SH-SY5Y (cell line): Measurements from ENCODE around the gene COL24A1.

Experiments used
- GATA2 ChIP-seq: IDR thresholded peaks from 2 replicates; pipeline ENCODE4 v1.6.1; 2011; ENCODE audit warnings: mild to moderate bottlenecking, low read depth, low read length
- GATA3 ChIP-seq: IDR thresholded peaks from 2 replicates; pipeline ENCODE4 v1.6.1; 2011; ENCODE audit warnings: low read depth, mild to moderate bottlenecking, low read length, moderate library complexity

COL24A1 gene

DNA sequence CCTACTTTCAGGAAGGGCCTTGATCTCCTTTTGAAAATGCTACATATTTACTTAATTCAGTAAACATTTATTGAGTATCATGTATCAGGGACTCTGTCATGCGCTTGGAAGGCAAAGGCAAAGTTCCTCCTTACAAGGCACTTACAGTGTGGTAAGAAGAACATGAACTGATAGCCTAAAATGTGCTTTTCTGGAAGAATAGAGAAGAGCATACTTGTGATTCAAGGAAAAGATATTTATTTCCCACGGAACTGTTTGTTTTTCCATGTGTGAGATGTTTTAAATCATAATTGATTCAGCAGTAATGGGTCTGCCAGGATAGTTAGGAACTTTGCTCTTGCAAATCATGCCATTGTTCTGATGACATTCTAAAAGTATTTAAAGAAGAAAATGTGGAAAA, 338.2 kb downstream of the COL24A1 start:
- TF ChIP-seq GATA3 = no peak
- no peak for TF ChIP-seq GATA2

DNA sequence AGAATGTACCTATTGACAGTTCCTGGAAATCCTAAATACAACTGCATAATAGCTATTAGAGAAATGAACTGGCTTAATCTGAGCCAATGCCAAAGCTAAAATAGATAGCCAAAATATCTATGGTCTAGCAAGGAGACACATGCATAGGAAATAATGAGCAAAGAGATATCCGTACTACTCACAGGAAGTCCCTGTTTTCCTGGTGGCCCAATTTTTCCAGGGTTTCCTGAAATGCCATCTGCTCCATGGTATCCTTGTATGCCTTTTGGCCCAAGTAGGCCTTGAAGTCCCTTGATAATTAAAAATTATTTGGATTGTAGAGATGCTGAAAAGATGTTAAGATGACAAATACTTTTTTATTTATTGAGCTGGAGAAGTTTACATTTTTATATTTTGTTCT, 340.0 kb downstream of the COL24A1 start:
- no peak for TF ChIP-seq GATA3
- no peak for TF ChIP-seq GATA2

DNA sequence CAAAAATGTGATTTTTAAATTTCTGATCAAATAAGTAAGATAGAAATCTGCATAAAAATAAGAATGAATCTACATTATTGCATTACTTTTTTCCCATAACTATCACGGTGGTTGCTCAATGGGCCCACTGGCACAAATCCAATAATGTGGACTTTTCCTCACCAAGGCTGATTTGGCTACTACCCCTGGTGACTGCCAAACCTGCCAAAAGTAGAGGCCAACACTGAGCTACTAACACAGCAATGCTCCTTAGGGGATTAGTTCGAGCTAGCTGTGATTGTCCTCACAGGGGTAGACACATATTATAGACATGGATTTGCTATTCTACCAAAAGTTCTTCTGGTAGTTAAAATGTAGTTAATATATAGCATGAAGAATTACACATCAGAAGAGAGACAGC, 340.7 kb downstream of the COL24A1 start:
- TF ChIP-seq GATA2 (no peak), GATA3 (no peak)

DNA sequence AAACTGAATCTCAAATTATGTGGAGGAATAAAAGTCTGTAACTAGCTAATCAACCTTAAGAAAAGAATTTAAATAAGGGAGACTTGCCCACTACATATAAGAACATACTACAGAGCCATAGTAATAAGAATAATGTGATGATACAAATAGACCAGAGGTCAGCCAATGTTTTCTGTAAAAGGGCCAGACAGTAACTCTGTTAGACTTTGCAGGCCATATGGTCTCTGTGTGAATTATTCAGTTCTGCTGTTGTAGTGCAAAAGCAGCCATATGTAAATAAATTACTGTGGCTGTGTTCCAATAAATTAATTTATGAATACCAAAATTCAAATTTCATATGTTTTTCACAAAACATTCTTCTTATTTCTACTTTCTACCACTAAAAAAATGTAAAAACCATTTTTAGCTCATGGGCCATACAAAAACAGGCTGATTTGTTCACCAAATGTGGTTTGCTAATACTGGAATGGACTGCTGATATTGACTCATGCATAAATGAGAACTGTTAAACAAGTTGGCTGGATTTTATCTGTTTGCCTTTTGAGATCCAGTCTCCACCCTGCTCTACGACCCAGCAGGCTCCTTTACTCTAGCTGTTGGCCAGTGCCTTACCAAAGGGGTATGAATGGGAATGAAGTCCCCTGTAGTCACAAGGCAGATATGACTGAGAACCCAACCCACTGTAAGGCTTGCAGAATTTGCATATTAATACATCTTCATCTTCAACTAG, 350.2 kb downstream of the COL24A1 start:
- TF ChIP-seq GATA3 = no peak
- TF ChIP-seq GATA2 = no peak

DNA sequence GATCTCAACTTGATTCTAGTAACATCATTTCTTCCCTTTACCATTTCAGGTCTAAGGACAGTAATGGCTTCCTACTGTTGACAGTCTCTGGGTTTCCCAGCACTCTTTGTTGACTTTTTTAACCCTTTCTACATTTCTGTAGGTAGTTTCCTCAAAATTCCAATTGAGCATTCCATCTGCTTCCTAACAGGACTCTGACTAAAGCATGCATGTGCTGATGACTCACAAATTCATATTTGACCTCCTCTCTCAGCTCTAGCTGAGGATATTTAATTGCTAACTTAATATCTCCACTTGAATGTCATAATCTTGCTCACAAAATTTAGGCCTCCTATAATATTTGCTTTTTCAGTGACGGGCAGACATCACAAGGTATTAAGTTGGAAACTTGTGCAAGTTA, 355.1 kb downstream of the COL24A1 start:
- TF ChIP-seq GATA3 = no peak
- TF ChIP-seq GATA2 = no peak

DNA sequence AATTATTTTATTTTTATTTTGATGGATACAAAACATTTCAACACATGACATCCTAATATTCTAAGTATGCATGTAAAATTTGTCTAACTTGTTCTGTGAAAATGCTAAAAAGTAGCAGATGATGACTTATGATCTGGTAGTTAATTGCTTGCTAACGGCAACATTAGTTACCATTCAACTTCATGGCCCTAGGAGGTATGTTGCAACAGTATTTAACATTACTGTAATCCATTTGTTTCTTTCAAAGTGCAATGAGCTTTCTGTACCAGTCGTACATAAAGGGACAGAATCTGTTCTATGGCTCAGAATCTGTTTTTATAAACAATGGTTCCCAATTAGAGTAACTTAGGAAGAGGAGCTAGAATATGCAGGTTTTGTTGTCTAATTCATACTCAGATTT, 356.8 kb downstream of the COL24A1 start:
- no peak for TF ChIP-seq GATA3

DNA sequence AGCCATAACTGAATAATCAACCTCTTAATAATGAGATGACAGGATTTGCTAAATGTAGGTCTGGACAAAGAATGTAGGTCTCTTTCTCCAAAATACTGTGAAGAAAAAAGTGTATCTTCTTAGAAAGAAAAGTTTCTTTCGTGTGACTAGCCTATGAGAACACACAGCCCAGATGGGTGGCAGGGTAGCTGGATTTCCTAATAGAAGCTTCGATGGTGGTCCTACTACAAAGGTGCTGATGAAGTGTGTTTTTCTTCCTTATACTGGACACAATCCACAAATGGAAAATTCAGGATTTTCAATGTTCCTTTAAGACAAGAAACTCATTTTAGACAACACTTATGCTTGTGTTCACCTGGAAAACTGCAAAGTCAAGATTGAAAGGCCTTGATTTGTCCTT, 358.2 kb downstream of the COL24A1 start:
- TF ChIP-seq GATA2 = no peak
- no peak for TF ChIP-seq GATA3

DNA sequence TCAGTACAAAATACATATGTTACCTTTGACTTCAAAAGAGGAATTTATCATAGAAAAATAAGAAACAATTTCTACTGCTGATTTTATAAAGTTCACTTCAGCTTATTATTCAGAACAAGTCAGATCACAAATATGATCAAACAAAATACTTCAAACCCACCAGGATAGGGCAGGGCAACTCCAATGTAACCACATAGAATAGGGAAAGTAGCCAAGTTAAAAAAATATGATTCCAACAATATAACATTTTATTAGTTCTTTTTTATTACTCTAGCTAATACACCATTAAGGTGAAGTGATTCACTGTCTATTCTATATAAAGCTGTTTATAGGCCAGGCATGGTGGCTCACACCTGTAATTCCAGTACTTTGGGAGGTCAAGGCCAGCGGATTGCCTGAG, 393.8 kb downstream of the COL24A1 start:
- TF ChIP-seq GATA2 (no peak), GATA3 (no peak)

DNA sequence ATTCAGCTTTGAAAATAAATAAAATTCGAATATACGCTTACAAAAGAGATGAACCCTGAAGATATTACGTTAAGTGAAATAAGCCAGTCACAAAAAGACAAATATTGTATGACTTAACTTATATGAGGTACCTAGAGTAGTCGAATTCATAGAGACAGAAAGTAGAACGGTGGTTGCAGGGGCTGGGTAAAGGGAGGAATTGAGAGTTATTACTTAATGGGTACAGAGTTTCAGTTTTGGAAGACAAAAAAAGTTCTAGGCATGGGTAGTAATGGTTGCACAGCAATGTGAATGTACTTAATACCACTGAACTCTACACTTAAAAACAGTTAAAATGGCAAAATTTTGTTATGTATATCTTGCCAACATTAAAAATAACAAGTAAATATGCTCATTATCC, 399.7 kb downstream of the COL24A1 start:
- no peak for TF ChIP-seq GATA2
- no peak for TF ChIP-seq GATA3

DNA sequence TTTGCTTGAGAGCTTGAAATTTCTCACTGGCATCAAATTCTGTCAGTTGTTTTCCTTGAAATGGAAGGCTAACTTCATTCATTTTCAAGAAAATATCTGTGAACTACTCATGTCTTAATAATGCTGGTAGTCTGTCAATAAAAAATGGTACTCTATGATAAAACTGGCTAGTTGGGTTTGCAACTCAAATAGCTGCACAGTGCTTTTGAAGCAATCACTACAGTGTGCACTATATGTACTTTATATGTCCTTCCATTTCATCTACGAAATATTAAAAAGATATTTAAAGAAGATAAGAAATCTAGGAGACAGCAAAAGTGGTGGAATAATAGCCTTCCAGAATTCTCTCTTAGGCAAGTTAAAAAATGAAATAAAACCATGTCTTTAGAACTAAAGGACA, 408.5 kb downstream of the COL24A1 start:
- no peak for TF ChIP-seq GATA3
- TF ChIP-seq GATA2 = no peak

DNA sequence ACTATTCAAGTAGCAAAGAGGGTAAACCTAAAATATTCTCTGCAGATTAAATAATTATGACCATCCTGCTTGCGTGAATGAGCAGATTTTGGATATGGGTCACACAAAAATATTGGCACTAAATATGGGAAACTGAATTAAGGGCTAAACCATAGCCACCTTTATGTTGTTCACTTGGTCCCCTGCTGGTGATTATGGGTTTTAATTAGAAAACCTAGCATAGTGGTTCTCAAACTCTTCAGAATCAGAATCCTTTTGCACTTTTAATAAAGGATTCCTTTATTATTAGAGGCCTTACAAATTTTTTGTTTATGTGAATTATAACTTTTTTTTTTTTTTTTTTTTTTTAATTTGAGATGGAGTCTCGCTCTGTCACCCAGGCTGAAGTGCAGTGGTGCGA, 409.8 kb downstream of the COL24A1 start:
- TF ChIP-seq GATA2 = no peak
- no peak for TF ChIP-seq GATA3

DNA sequence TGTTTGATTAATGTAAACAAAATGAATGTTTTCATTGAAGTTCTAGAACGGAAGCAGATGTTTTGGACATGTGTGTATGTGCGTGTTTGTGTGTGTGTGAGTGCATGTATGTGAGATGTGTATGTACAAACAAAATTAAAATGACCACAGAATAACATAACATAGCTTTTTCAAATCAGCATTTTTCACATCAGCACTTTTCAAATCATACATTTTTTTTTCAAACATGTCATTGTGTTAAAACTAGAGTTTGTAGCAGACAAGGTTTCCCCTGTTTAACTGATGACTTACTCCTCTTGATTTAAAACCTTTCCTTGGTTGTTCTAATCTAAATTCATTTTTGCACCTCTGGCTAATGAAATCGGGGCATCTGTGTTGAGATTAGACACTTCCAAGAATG, 412.8 kb downstream of the COL24A1 start:
- TF ChIP-seq GATA3 (no peak), GATA2 (no peak)

DNA sequence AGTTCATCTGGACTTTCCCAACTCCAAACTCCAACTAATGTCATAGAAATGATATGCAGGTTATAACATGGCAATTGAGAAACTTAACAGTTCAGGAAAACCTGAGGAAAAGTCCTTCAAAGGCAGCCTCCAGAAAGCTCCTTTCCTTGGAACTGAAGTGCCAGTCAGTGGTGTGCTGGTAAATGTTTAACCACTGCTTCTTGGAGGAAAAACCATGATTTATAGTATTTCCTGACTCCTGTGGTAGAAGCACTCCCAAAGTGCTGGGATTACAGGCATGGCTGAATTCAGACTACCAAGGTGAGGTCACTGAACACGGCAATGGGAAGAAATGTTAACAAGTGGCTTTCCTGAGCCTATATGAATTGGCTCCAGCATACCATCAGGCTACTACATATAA, 421.6 kb downstream of the COL24A1 start:
- TF ChIP-seq GATA3 = no peak
- TF ChIP-seq GATA2 = no peak

DNA sequence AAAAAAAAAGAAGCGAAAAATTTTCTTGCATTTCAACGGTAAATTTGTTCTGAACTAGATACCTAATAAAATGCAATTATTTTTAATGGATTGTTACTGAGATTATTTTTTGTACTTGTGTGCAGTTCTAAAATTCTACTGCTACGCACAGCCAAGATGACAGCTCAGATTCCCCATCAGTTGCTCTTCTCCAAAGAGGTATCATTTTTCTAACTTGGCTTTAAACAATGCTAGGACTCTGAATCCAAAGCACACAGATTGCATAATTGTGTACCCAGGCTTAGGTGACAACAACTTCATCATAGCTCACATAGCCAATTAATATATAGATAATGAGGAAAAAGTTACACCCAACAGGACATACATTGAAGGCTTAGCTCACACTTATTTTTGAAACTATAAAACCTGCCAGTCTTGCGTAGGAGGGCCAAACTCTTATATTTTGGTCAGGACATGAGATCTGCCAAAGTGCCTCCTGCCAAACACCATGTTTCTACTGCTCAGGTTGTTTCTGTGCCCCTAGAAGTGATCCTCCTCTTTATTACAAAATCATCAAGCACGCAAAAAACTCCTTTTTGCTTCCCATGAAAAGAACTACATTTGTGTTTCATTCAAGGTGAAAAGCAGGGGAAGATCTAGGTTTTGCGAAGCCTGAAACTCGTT, 437.8 kb downstream of the COL24A1 start:
- TF ChIP-seq GATA3 (no peak), GATA2 (no peak)

DNA sequence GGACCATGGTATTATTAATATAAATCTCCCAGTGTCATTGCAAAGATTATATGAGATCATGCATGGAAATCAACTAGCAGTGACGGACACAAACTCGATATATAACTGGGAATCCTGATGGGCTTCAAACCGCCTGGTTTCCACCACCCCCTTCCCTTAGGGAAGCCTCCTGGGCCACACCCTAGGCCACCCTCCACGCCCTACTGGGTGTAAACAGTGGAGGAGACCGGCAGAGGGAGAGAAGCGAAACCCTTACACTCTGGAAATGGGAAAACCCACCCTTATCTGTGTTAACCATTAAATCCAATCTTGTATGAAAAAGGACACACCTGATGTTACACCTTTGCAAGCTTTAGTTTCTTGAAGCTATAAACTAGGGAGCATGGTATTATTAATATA, 447.7 kb downstream of the COL24A1 start:
- TF ChIP-seq GATA2 (no peak), GATA3 (no peak)
